Measurements from ENCODE around the gene RNF17.

- TF ChIP-seq, protein P1, sequence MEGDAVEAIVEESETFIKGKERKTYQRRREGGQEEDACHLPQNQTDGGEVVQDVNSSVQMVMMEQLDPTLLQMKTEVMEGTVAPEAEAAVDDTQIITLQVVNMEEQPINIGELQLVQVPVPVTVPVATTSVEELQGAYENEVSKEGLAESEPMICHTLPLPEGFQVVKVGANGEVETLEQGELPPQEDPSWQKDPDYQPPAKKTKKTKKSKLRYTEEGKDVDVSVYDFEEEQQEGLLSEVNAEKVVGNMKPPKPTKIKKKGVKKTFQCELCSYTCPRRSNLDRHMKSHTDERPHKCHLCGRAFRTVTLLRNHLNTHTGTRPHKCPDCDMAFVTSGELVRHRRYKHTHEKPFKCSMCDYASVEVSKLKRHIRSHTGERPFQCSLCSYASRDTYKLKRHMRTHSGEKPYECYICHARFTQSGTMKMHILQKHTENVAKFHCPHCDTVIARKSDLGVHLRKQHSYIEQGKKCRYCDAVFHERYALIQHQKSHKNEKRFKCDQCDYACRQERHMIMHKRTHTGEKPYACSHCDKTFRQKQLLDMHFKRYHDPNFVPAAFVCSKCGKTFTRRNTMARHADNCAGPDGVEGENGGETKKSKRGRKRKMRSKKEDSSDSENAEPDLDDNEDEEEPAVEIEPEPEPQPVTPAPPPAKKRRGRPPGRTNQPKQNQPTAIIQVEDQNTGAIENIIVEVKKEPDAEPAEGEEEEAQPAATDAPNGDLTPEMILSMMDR (IDR thresholded peaks at IDR 0.05): no peak
- no peak for TF ChIP-seq POLR2A (IDR thresholded peaks at IDR 0.05)
These were observed 152.5 kb downstream of the RNF17 start for GRCh38 chr13:24916464-24916863.
